ENCODE measurements around the gene TBC1D22A. TPM values are rescaled to one million over a fixed set of nuclear protein-coding genes. Genes with fewer than 3 reads are reported as not detected.

Gene TBC1D22A
- total RNA-seq, 2 experiments from 2014 or later = 36.0 to 38.0 TPM

GRCh38 chr22:47187176-47187957 lies 424.9 kb downstream of the TBC1D22A start:
- CTCF ChIA-PET = no interaction called here
- ATAC-seq = no peak
- H3K27me3 Mint-ChIP-seq = no peaks in the 10 kb centered on the region
- H3K27ac Mint-ChIP-seq = no peak overlapping the region
- H3K4me3 Mint-ChIP-seq = no peak overlapping the region
- H3K36me3 Mint-ChIP-seq (ENCODE audit: low read depth) = no peaks in the 10 kb centered on the region
- H3K4me1 Mint-ChIP-seq = no peaks in the 10 kb centered on the region
- POLR2A ChIA-PET = no interaction called here
- intact Hi-C loops (cut with DNase I, micrococcal nuclease) = no loop called here
- DNase-seq = no peak
- peaks cover 26% of the 10 kb centered on the region for H3K9me3 Mint-ChIP-seq (ENCODE audit: low read depth)

GRCh38 chr22:47188261-47189055 lies 426.0 kb downstream of the TBC1D22A start:
- no peaks in the 10 kb centered on the region for H3K4me1 Mint-ChIP-seq
- H3K27me3 Mint-ChIP-seq = no peaks in the 10 kb centered on the region
- peaks cover 21% of the 10 kb centered on the region for H3K9me3 Mint-ChIP-seq (ENCODE audit: low read depth)
- H3K4me3 Mint-ChIP-seq = no peak overlapping the region
- ChIA-PET POLR2A (no interaction called here), CTCF (no interaction called here)
- intact Hi-C loops (cut with DNase I, micrococcal nuclease) = no loop called here
- no peaks in the 10 kb centered on the region for H3K36me3 Mint-ChIP-seq (ENCODE audit: low read depth)
- H3K27ac Mint-ChIP-seq = no peak overlapping the region
- no peak for DNase-seq
- no peak for ATAC-seq

- no peaks in the 10 kb centered on the region for H3K27me3 Mint-ChIP-seq
- CTCF ChIA-PET = no interaction called here
- H3K4me3 Mint-ChIP-seq = no peak overlapping the region
- POLR2A ChIA-PET = no interaction called here
- H3K4me1 Mint-ChIP-seq = no peaks in the 10 kb centered on the region
- H3K27ac Mint-ChIP-seq = no peak overlapping the region
- no peaks in the 10 kb centered on the region for H3K36me3 Mint-ChIP-seq (ENCODE audit: low read depth)
- no peak for ATAC-seq
- DNase-seq = no peak
- H3K9me3 Mint-ChIP-seq (ENCODE audit: low read depth) = peaks cover 20% of the 10 kb centered on the region
- intact Hi-C loops (cut with DNase I, micrococcal nuclease) = no loop called here
These were observed 426.8 kb downstream of the TBC1D22A start for GRCh38 chr22:47189056-47189916.

GRCh38 chr22:47190276-47190956 lies 428.0 kb downstream of the TBC1D22A start:
- DNase-seq (no peak), ATAC-seq (no peak)
- no peak overlapping the region for H3K27ac Mint-ChIP-seq
- no peaks in the 10 kb centered on the region for H3K4me1 Mint-ChIP-seq
- CTCF ChIA-PET = no interaction called here
- no peaks in the 10 kb centered on the region for H3K36me3 Mint-ChIP-seq (ENCODE audit: low read depth)
- H3K9me3 Mint-ChIP-seq (ENCODE audit: low read depth) = peaks cover 10% of the 10 kb centered on the region
- no peak overlapping the region for H3K4me3 Mint-ChIP-seq
- POLR2A ChIA-PET = no interaction called here
- intact Hi-C loops (cut with DNase I, micrococcal nuclease) = no loop called here
- no peaks in the 10 kb centered on the region for H3K27me3 Mint-ChIP-seq

GRCh38 chr22:47190957-47191670 lies 428.7 kb downstream of the TBC1D22A start:
- Mint-ChIP-seq H3K9me3 (ENCODE audit: low read depth) (peaks cover 4% of the 10 kb centered on the region), H3K4me3 (no peak overlapping the region), H3K36me3 (ENCODE audit: low read depth) (no peaks in the 10 kb centered on the region), H3K27me3 (no peaks in the 10 kb centered on the region), H3K27ac (no peak overlapping the region), H3K4me1 (no peaks in the 10 kb centered on the region)
- intact Hi-C loops (cut with DNase I, micrococcal nuclease) = no loop called here
- ATAC-seq (no peak), DNase-seq (no peak)
- POLR2A ChIA-PET = no interaction called here
- CTCF ChIA-PET = no interaction called here

GRCh38 chr22:47191671-47192650 lies 429.5 kb downstream of the TBC1D22A start:
- ATAC-seq (no peak), DNase-seq (no peak)
- Mint-ChIP-seq H3K27me3 (no peaks in the 10 kb centered on the region), H3K36me3 (ENCODE audit: low read depth) (no peaks in the 10 kb centered on the region), H3K9me3 (ENCODE audit: low read depth) (no peaks in the 10 kb centered on the region), H3K27ac (no peak overlapping the region), H3K4me1 (no peaks in the 10 kb centered on the region), H3K4me3 (no peak overlapping the region)
- ChIA-PET CTCF (interaction anchor here (0.6 kb wide), 1 partner anchor 388 kb away, joined by 3 read pairs; no protein-coding TSS in a partner anchor), POLR2A (no interaction called here)
- intact Hi-C loops (cut with DNase I, micrococcal nuclease) = no loop called here

GRCh38 chr22:47192651-47193437 lies 430.4 kb downstream of the TBC1D22A start:
- ChIA-PET POLR2A (no interaction called here), CTCF (interaction anchor here (0.6 kb wide), 1 partner anchor 389 kb away, joined by 3 read pairs; no protein-coding TSS in a partner anchor)
- Mint-ChIP-seq H3K36me3 (ENCODE audit: low read depth) (no peaks in the 10 kb centered on the region), H3K27me3 (no peaks in the 10 kb centered on the region), H3K9me3 (ENCODE audit: low read depth) (no peaks in the 10 kb centered on the region), H3K4me3 (no peak overlapping the region), H3K27ac (no peak overlapping the region), H3K4me1 (no peaks in the 10 kb centered on the region)
- peak; percentile 51 for DNase-seq
- peak; percentile 53 for ATAC-seq
- intact Hi-C loops (cut with DNase I, micrococcal nuclease) = no loop called here

GRCh38 chr22:47193606-47194329 lies 431.3 kb downstream of the TBC1D22A start:
- intact Hi-C loops (cut with DNase I, micrococcal nuclease) = no loop called here
- DNase-seq (no peak), ATAC-seq (no peak)
- Mint-ChIP-seq H3K36me3 (ENCODE audit: low read depth) (no peaks in the 10 kb centered on the region), H3K9me3 (ENCODE audit: low read depth) (no peaks in the 10 kb centered on the region), H3K4me1 (no peaks in the 10 kb centered on the region), H3K4me3 (no peak overlapping the region), H3K27ac (no peak overlapping the region), H3K27me3 (no peaks in the 10 kb centered on the region)
- CTCF ChIA-PET = interaction anchor here (0.7 kb wide), 1 partner anchor 142 kb away, joined by 3 read pairs; no protein-coding TSS in a partner anchor
- POLR2A ChIA-PET = no interaction called here

- ChIA-PET POLR2A (no interaction called here), CTCF (interaction anchor here (0.7 kb wide), 1 partner anchor 141 kb away, joined by 3 read pairs; no protein-coding TSS in a partner anchor)
These were observed 432.2 kb downstream of the TBC1D22A start for GRCh38 chr22:47194476-47195155.

More at GRCh38 chr22:47194476-47195155, 432.2 kb downstream of the TBC1D22A start:
- Mint-ChIP-seq H3K9me3 (ENCODE audit: low read depth) (no peaks in the 10 kb centered on the region), H3K4me3 (no peak overlapping the region), H3K27ac (no peak overlapping the region), H3K4me1 (no peaks in the 10 kb centered on the region), H3K27me3 (no peaks in the 10 kb centered on the region), H3K36me3 (ENCODE audit: low read depth) (no peaks in the 10 kb centered on the region)
- no peak for DNase-seq
- intact Hi-C loops (cut with DNase I, micrococcal nuclease) = no loop called here
- no peak for ATAC-seq

Data from activated CD4-positive, alpha-beta T cell treated with anti-CD3 and anti-CD28 coated beads for 36 hours (primary cell).